CD8-positive, alpha-beta memory T cell (primary cell): ENCODE results near the gene DOK4. TPM values are rescaled to one million over a fixed set of nuclear protein-coding genes. Genes with fewer than 3 reads are reported as not detected.
A peak's percentile ranks its signal among the peaks of the same experiment; 100 is the strongest.

Experiments
- CTCF ChIA-PET: fragments of 350-600 bp; sonication (Branson Sonifier 250); formaldehyde crosslinking; loops from one replicate; lab custom pipeline; 2021; ENCODE audit warnings: antibody characterized with exemption; lab: Charles Lee
- POLR2A ChIA-PET: fragments of 350-600 bp; sonication (Branson Sonifier 250); formaldehyde crosslinking; loops from one replicate; lab custom pipeline; 2021; ENCODE audit warnings: antibody characterized with exemption; lab: Charles Lee
- DNase-seq, 5 donors: peaks; one replicate each; pipeline versions ENCODE4 v3.0.0 to v3.0.0-alpha.2; 2020 to 2022; ENCODE audit warnings: mixed read lengths in 1 of 5
- H3K27ac ChIP-seq: one replicate; pipeline ENCODE4 v1.7.0; 2013; ENCODE audit warnings: low read depth, mild to moderate bottlenecking, low read length, moderate library complexity
- H3K27me3 ChIP-seq: 2 replicates; pipeline ENCODE4 v1.7.0; 2013; ENCODE audit warnings: low read length, mild to moderate bottlenecking; ENCODE audit not compliant: insufficient read depth, poor library complexity, severe bottlenecking
- H3K36me3 ChIP-seq: 2 replicates; pipeline ENCODE4 v1.7.0; 2013; ENCODE audit warnings: mild to moderate bottlenecking, low read length, moderate library complexity; ENCODE audit not compliant: insufficient read depth
- H3K4me1 ChIP-seq: 2 replicates; pipeline ENCODE4 v1.7.0; 2013; ENCODE audit warnings: mild to moderate bottlenecking, low read length, moderate library complexity; ENCODE audit not compliant: insufficient read depth
- H3K4me3 ChIP-seq: 2 replicates; pipeline ENCODE4 v1.7.0; 2013; ENCODE audit warnings: mild to moderate bottlenecking, low read length
- H3K9me3 ChIP-seq: 2 replicates; pipeline ENCODE4 v1.7.0; 2013; ENCODE audit warnings: mild to moderate bottlenecking, low read length
- H3K27ac Mint-ChIP-seq, 8 donors: one replicate each; pipeline ENCODE4 v1.8.0; 2020 to 2021; ENCODE audit warnings: mixed read lengths in 8 of 8, mild to moderate bottlenecking in 6 of 8, inconsistent platforms in 3 of 8, moderate library complexity in 3 of 8
- H3K27me3 Mint-ChIP-seq, 2 donors: one replicate each; pipeline ENCODE4 v1.8.0; 2020 to 2021; ENCODE audit warnings: mixed read lengths in 2 of 2, mild to moderate bottlenecking in 1 of 2, moderate library complexity in 1 of 2
- H3K36me3 Mint-ChIP-seq, 3 donors: one replicate each; pipeline ENCODE4 v1.8.0; 2020 to 2021; ENCODE audit warnings: mixed read lengths in 3 of 3, inconsistent platforms in 1 of 3, mild to moderate bottlenecking in 1 of 3
- H3K4me1 Mint-ChIP-seq, 3 donors: one replicate each; pipeline ENCODE4 v1.8.0; 2020 to 2021; ENCODE audit warnings: mixed read lengths in 3 of 3, inconsistent platforms in 1 of 3, mild to moderate bottlenecking in 1 of 3
- H3K4me3 Mint-ChIP-seq, 7 donors: one replicate each; pipeline ENCODE4 v1.8.0; 2020 to 2021; ENCODE audit warnings: mixed read lengths in 7 of 7, mild to moderate bottlenecking in 6 of 7, moderate library complexity in 4 of 7, inconsistent platforms in 2 of 7
- H3K9me3 Mint-ChIP-seq, 5 donors: one replicate each; pipeline ENCODE4 v1.8.0; 2020 to 2022; ENCODE audit warnings: mixed read lengths in 5 of 5, mild to moderate bottlenecking in 3 of 5, moderate library complexity in 2 of 5, inconsistent platforms in 1 of 5
- polyA plus RNA-seq: library from polyadenylated mRNA; unstranded; fragments of 300-500 nt; fragmentation: Illumina TruSeq; gene quantifications from one replicate; pipeline ENCODE4 v1.2.3, GENCODE V29; 2021
- total RNA-seq, 2 experiments: library from RNA; stranded (reverse); gene quantifications; one replicate each; pipeline ENCODE4 v1.2.3, GENCODE V29; 2021

Gene DOK4
- total and polyA plus RNA-seq, 3 experiments from 2014 or later: 3.3 to 7.0 (median 6.8) TPM

DNA sequence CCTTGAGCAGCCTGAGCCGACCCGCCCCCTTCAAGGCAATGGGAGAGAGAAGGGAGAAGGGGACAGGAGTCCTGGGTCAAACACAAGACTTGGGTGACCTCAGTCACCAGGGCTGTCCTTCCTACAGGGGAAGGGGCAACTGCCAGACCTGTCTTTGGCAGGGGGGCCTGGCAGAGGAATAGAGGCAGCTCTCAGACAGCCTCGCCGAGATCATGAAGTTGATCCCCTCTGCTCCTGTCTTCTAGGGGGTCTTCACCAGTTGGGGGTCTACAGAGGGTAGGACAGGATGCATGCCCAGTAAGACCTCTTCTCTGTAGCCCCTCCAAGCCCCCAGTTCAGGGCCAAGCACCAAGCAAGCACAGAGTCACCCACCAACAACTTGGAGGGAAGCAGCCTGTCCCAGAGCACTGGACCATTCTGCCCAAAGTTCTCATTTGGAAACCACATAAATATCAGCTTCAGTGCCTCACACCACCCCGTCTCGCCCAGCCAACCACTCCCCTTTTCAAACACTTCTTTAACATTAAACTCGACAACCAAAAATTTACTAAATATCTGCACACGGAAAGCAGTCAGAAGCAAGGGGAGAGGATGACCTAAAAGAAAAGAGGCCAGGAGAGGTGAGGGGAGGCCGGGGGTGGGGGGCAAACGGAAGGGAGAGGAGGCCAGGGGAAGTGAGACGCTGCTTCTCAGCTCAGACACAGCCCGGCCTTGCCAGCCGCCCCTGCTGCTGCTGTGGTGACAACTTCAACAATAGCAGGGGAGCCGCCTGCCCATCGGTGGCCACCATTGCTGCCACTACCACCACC is 7.7 kb downstream of the DOK4 start:
- Histone ChIP-seq H3K27ac (no peak overlapping the region), H3K9me3 (no peaks in the 10 kb centered on the region), H3K4me1 (peaks cover 16% of the 10 kb centered on the region), H3K4me3 (no peak overlapping the region), H3K36me3 (no peaks in the 10 kb centered on the region), H3K27me3 (no peaks in the 10 kb centered on the region)
- peaks cover 0 to 2% (median 0%) of the 10 kb centered on the region in 3 donors for H3K36me3 Mint-ChIP-seq
- no peak for DNase-seq
- H3K27me3 Mint-ChIP-seq: no peaks in the 10 kb centered on the region
- H3K9me3 Mint-ChIP-seq: no peaks in the 10 kb centered on the region
- ChIA-PET CTCF (interaction anchor here (1.4 kb wide), 1 partner anchor 16 kb away, joined by 3 read pairs; the partner anchor contains the start of gene POLR2C), POLR2A (no interaction called here)
- H3K4me1 Mint-ChIP-seq: peaks cover 7 to 24% (median 8%) of the 10 kb centered on the region in 3 donors
- H3K27ac Mint-ChIP-seq: peak overlapping the region in 1 of 8 donors; percentile 57
- no peak overlapping the region for H3K4me3 Mint-ChIP-seq

DNA sequence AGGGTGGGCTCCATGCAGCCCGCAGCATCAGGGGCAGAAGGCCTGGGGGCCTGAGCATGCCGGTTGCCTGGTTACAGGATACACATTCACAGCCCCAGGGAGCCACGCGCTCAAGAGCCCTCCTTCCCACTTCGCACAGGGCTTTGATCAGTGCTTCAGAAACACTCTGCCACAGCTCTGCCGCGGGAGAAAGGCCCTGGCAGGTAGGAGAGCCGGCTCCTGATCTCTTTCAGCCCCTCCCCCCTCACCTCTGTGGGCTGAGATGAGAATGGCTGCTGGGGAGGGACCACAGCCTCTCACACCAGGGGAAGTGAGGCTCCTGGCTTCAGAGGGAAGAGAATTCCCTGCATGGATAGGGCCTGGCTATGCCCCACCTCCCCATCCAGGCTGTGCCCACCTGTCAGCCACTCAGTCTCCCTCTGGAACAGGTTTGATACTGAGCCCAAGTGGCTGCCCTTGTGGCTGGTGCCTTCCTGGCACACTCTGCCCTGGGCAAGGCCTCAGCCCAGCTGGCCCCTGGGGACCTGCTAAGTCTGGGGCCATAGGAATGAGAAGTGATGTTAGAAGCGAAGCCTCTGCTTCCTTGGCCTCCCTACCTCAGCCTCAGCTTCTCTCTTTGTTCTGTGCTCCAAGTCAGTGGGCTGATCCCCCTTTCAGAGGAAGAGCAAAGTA is 8.6 kb downstream of the DOK4 start:
- H3K9me3 Mint-ChIP-seq: no peaks in the 10 kb centered on the region
- ChIA-PET CTCF (interaction anchor here (1.4 kb wide), 1 partner anchor 15 kb away, joined by 3 read pairs; the partner anchor contains the start of gene POLR2C), POLR2A (interaction anchor here (0.6 kb wide), 1 partner anchor 32 kb away, joined by 8 read pairs; no protein-coding TSS in a partner anchor)
- no peak overlapping the region for H3K27ac Mint-ChIP-seq
- no peak overlapping the region for H3K4me3 Mint-ChIP-seq
- Histone ChIP-seq H3K4me3 (no peak overlapping the region), H3K27me3 (no peaks in the 10 kb centered on the region), H3K27ac (no peak overlapping the region), H3K9me3 (no peaks in the 10 kb centered on the region), H3K36me3 (no peaks in the 10 kb centered on the region), H3K4me1 (peaks cover 16% of the 10 kb centered on the region)
- peaks cover 0 to 5% (median 0%) of the 10 kb centered on the region in 3 donors for H3K36me3 Mint-ChIP-seq
- no peaks in the 10 kb centered on the region for H3K27me3 Mint-ChIP-seq
- H3K4me1 Mint-ChIP-seq: peaks cover 7 to 24% (median 8%) of the 10 kb centered on the region in 3 donors
- no peak for DNase-seq

DNA sequence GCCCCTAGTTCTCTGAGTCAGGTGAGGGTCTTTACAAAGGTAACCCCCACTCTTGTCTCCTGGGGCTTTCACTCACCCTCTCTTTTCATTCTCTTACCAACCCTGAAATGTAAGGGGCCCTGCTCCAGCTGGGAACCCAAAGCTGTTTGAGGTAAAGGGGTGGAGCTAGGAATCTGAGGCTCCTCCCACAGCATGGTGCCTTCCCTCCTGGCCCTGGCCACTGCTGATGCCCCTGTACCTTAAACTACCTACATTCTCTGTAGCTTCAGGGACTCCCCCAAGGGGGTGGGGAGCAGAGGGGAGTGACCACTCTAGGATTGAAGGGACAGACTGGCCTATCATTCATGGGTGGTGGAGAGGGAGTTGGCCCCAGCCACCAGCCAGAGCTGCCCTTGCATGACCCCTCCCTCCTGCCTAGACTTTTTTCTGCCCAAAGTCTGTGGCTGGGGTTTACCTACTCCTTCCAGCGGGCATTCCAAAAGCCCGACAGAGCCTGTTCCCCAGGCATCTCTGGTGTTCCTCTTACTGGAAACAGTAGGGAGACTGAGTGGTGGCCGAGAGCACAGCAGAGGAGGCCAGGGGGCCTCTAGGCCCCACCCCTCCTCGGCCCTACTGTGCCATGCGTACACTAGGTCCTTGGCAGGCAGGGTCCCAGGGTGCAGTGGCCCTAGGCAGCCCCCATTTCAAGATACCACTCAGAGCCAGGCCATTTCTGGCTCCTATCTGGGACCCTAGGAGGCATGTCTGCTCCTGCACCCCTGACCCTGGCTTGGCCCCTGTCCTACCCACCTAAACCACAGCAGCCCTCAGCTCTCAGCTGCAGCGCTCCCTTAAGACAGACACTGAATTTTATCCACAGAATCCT is 9.5 kb downstream of the DOK4 start:
- Histone ChIP-seq H3K27ac (no peak overlapping the region), H3K9me3 (no peaks in the 10 kb centered on the region), H3K4me1 (peaks cover 16% of the 10 kb centered on the region), H3K4me3 (no peak overlapping the region), H3K27me3 (no peaks in the 10 kb centered on the region), H3K36me3 (no peaks in the 10 kb centered on the region)
- Mint-ChIP-seq H3K36me3 (peaks cover 0 to 12% (median 0%) of the 10 kb centered on the region in 3 donors), H3K4me1 (peaks cover 7 to 24% (median 8%) of the 10 kb centered on the region in 3 donors), H3K27ac (peak overlapping the region in 5 of 8 donors; percentile 54 to 85 (median 61)), H3K27me3 (no peaks in the 10 kb centered on the region), H3K4me3 (peak overlapping the region in 2 of 7 donors; percentile 37 to 78), H3K9me3 (no peaks in the 10 kb centered on the region)
- DNase-seq: no peak
- ChIA-PET CTCF (interaction anchor here (0.7 to 2.4 kb wide), 2 partner anchors 15 to 58 kb away, joined by 3 to 10 read pairs; partner anchors contain the start of gene POLR2C), POLR2A (interaction anchor here (0.6 kb wide), 1 partner anchor 31 kb away, joined by 8 read pairs; no protein-coding TSS in a partner anchor)

DNA sequence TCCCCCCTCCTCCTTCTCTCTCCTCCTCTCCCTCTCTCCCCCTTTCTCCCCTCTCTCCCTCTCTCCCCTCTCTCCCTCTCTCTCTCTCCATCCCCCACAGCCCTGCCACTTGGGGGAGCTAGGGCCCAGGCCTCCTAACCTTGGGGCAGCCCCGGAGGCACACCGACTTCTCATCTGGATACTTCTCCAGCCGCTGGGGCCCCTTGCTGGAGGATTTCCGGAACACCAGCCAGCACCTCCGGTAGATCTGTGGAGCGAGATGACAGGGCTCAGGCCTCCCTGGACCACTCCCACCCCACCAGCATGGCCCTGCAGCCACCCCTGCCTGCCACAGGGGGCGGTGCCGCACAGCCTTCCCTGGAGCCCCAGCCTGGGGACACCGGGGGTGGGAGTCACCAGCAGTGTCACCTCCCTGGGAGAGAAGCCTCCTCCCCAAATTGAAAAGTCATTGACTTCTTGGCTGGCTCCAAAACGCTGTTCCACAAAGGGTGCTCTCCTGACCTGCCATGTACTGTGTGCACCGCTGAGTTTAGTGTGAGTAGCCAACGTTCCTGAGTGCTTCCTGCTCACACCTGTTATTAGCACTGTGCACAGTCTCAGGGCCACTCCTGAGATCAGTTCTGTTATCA is 10.5 kb downstream of the DOK4 start:
- Mint-ChIP-seq H3K27ac (peak overlapping the region; percentile 29 to 80 (median 59)), H3K27me3 (no peaks in the 10 kb centered on the region), H3K36me3 (peaks cover 0 to 21% (median 2%) of the 10 kb centered on the region in 3 donors), H3K9me3 (no peaks in the 10 kb centered on the region), H3K4me3 (peak overlapping the region in 5 of 7 donors; percentile 20 to 63 (median 39)), H3K4me1 (peaks cover 7 to 24% (median 8%) of the 10 kb centered on the region in 3 donors)
- no peaks in the 10 kb centered on the region for H3K27me3 ChIP-seq
- ChIA-PET CTCF (interaction anchor here (2.4 to 2.5 kb wide), 2 partner anchors 9 to 14 kb away, joined by 10 to 11 read pairs; partner anchors contain the start of genes DOK4 and POLR2C), POLR2A (interaction anchor here (0.6 to 0.9 kb wide), 3 partner anchors 9 to 260 kb away, joined by 3 to 4 read pairs (median 3); partner anchors contain the start of gene KATNB1)
- peaks cover 1% of the 10 kb centered on the region for H3K36me3 ChIP-seq
- H3K9me3 ChIP-seq: no peaks in the 10 kb centered on the region
- H3K4me1 ChIP-seq: peaks cover 16% of the 10 kb centered on the region
- no peak overlapping the region for H3K27ac ChIP-seq
- H3K4me3 ChIP-seq: no peak overlapping the region
- peak; percentile 56 to 80 (median 72) for DNase-seq

DNA sequence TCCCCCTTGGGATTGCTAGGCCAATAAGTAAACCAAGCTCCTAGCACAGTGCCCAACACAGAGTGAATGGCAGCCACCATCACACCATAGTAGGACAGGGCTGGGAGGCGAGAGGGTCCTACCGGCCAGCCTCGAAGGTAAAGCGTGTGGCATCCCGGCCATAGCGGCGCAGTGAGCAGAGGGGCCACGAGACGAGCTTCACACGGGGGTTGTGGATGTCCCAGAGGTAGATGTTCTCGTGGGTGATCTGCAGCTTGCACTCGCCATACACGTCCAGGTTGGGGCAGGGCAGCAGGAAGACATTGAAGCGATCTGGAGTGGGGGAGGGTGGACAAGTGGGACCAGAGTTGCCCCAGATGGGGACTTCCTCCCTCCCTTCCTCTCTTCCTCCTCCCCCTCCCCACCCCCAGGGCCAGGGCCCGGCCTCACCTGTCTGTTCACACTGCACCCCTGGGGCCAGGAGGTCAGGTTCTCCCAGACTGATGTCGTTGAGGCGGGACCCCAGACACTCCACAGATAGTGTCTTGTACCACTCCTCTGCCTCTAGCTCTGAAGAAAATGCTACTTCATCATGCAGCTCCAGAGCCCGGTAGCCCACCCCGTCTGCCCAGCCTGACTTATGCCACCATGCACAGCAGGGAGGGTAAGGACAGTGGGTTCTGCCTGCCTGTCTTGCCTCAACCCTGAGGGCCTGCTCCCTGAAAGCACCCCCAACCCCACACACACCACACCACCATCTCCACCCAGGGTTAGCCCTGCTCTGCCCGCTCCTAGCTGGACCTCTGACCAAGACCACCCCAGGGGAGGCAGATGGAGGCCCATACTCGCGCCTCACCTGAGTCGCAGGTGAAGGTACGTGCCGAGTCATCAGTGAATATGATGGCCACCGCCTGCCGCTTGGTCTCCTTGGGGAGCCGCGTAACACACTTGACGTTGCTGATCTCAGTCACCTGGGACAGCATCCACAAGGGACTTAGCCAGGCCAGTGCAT is 11.3 kb downstream of the DOK4 start:
- Mint-ChIP-seq H3K9me3 (no peaks in the 10 kb centered on the region), H3K4me3 (peak overlapping the region in 1 of 7 donors; percentile 23), H3K36me3 (peaks cover 0 to 29% (median 2%) of the 10 kb centered on the region in 3 donors), H3K4me1 (peaks cover 7 to 24% (median 8%) of the 10 kb centered on the region in 3 donors), H3K27me3 (no peaks in the 10 kb centered on the region), H3K27ac (peak overlapping the region in 4 of 8 donors; percentile 6 to 73 (median 46))
- H3K4me1 ChIP-seq: peaks cover 16% of the 10 kb centered on the region
- no peak overlapping the region for H3K27ac ChIP-seq
- no peaks in the 10 kb centered on the region for H3K9me3 ChIP-seq
- no peak for DNase-seq
- peaks cover 10% of the 10 kb centered on the region for H3K36me3 ChIP-seq
- no peak overlapping the region for H3K4me3 ChIP-seq
- ChIA-PET CTCF (interaction anchor here (1.1 to 2.5 kb wide), 4 partner anchors 10 to 58 kb away, joined by 3 to 11 read pairs (median 7); partner anchors contain the start of genes DOK4 and POLR2C), POLR2A (interaction anchor here (0.9 kb wide), 2 partner anchors 45 to 67 kb away, joined by 3 read pairs; partner anchors contain the start of gene ADGRG5)
- no peaks in the 10 kb centered on the region for H3K27me3 ChIP-seq

DNA sequence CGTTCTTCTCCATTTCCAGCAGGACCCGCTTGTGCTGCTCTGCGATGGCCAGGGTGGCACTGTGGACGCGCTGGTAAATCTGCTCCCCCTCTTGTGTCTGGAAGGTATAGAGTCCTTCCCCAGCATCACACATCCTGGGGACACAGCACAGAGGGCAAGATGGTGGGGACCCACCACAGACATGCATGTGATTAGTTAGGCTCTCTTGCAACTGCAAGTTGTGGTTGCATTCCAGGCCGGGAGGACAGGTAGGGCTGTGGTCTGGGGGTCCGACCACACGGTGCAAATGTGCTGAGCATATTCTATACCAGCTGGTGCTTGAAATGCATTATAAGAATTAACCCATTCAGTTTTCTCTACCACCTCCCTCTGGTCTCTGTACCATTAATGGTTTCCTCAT is 12.4 kb downstream of the DOK4 start:
- Mint-ChIP-seq H3K4me3 (no peak overlapping the region), H3K4me1 (peaks cover 7 to 24% (median 8%) of the 10 kb centered on the region in 3 donors), H3K9me3 (no peaks in the 10 kb centered on the region), H3K36me3 (peaks cover 0 to 38% (median 2%) of the 10 kb centered on the region in 3 donors), H3K27me3 (no peaks in the 10 kb centered on the region), H3K27ac (no peak overlapping the region)
- H3K9me3 ChIP-seq: no peaks in the 10 kb centered on the region
- CTCF ChIA-PET: interaction anchor here (0.8 to 2.5 kb wide), 3 partner anchors 9 to 14 kb away, joined by 3 to 11 read pairs (median 4); partner anchors contain the start of gene DOK4
- H3K36me3 ChIP-seq: peaks cover 20% of the 10 kb centered on the region
- POLR2A ChIA-PET: no interaction called here
- DNase-seq: no peak
- H3K4me1 ChIP-seq: peaks cover 16% of the 10 kb centered on the region
- H3K27me3 ChIP-seq: no peaks in the 10 kb centered on the region
- H3K4me3 ChIP-seq: no peak overlapping the region
- no peak overlapping the region for H3K27ac ChIP-seq
